IMR-90 (cell line): ENCODE measurements around the gene TMPRSS3. TPM values are rescaled to one million over a fixed set of nuclear protein-coding genes. Genes with fewer than 3 reads are reported as not detected.

Source experiments
- ATAC-seq: fragments of 200-7000 bp; cut with Tn5 transposase; 2 replicates; pipeline ENCODE4 v1.9.1; 2020; ENCODE audit warnings: low read depth, mild to moderate bottlenecking, moderate library complexity
- BruUV-seq: library from RNA; stranded (reverse); fragments of 400-500 nt; replicated peaks from 2 replicates; lab custom pipeline; 2021; lab: Mats Ljungman, UMichigan
- CTCF ChIA-PET: fragments of 300-600 bp; formaldehyde crosslinking; extraction: SDS; loops from one replicate; lab custom pipeline; 2021; ENCODE audit warnings: antibody characterized with exemption; lab: Yijun Ruan, JAX
- POLR2A ChIA-PET: fragments of 300-600 bp; sonication (Branson Sonifier 250); formaldehyde crosslinking; loops from one replicate; lab custom pipeline; 2022; ENCODE audit warnings: antibody characterized with exemption; ENCODE audit not compliant: unreplicated experiment; lab: Charles Lee
- DNase-seq: peaks from one replicate; pipeline ENCODE4 v3.0.0; 2013
- H2AFZ ChIP-seq: replicated peaks from 2 replicates; pipeline ENCODE3; 2013; ENCODE audit warnings: low read length, mild to moderate bottlenecking; ENCODE audit not compliant: poor library complexity
- H2AK5ac ChIP-seq: 2 replicates; pipeline ENCODE4 v1.6.1; 2013; ENCODE audit warnings: low read depth, low read length, inconsistent platforms
- H2AK9ac ChIP-seq: replicated peaks from 2 replicates; pipeline ENCODE3; 2013; ENCODE audit warnings: mild to moderate bottlenecking, low read depth, low read length, moderate library complexity; ENCODE audit not compliant: poor library complexity
- H2BK120ac ChIP-seq: 2 replicates; pipeline ENCODE4 v1.6.1; 2013; ENCODE audit warnings: low read depth, low read length, inconsistent platforms
- H2BK15ac ChIP-seq: 3 replicates; pipeline ENCODE4 v1.6.1; 2013; ENCODE audit warnings: low read depth, low read length, inconsistent platforms
- H2BK20ac ChIP-seq: 2 replicates; pipeline ENCODE4 v1.6.1; 2013; ENCODE audit warnings: low read depth, mild to moderate bottlenecking, inconsistent platforms, low read length, moderate library complexity
- H2BK5ac ChIP-seq: 2 replicates; pipeline ENCODE4 v1.6.1; 2013; ENCODE audit warnings: mild to moderate bottlenecking, low read depth, low read length, inconsistent platforms; ENCODE audit not compliant: poor library complexity, severe bottlenecking
- H3K14ac ChIP-seq: replicated peaks from 2 replicates; pipeline ENCODE4 v1.6.1; 2013; ENCODE audit warnings: low read depth, low read length, inconsistent platforms
- H3K18ac ChIP-seq: 2 replicates; pipeline ENCODE4 v1.6.1; 2013; ENCODE audit warnings: low read depth, low read length, control low read depth
- H3K23ac ChIP-seq: 2 replicates; pipeline ENCODE4 v1.6.1; 2013; ENCODE audit warnings: low read depth, low read length, inconsistent platforms
- H3K27ac ChIP-seq: 2 replicates; pipeline ENCODE4 v1.5.1; 2013; ENCODE audit warnings: mild to moderate bottlenecking, control low read depth, low read length; ENCODE audit not compliant: insufficient read depth
- H3K27me3 ChIP-seq: 2 replicates; pipeline ENCODE4 v1.6.1; 2013; ENCODE audit warnings: low read length; ENCODE audit not compliant: control insufficient read depth, insufficient read depth
- H3K36me3 ChIP-seq: 2 replicates; pipeline ENCODE4 v1.6.1; 2013; ENCODE audit warnings: low read length, mixed read lengths; ENCODE audit not compliant: control insufficient read depth, insufficient read depth
- H3K4ac ChIP-seq: 2 replicates; pipeline ENCODE4 v1.6.1; 2013; ENCODE audit warnings: low read depth, low read length, inconsistent platforms
- H3K4me1 ChIP-seq: 2 replicates; pipeline ENCODE4 v1.6.1; 2013; ENCODE audit warnings: low read length, mixed read lengths; ENCODE audit not compliant: control insufficient read depth, insufficient read depth
- H3K4me2 ChIP-seq: 2 replicates; pipeline ENCODE4 v1.6.1; 2013; ENCODE audit warnings: low read depth, mild to moderate bottlenecking, control low read depth, low read length, moderate library complexity
- H3K4me3 ChIP-seq: 2 replicates; pipeline ENCODE4 v1.5.1; 2013; ENCODE audit warnings: low read depth, mild to moderate bottlenecking, control low read depth, low read length, moderate library complexity; ENCODE audit not compliant: insufficient read depth
- H3K56ac ChIP-seq: 2 replicates; pipeline ENCODE4 v1.6.1; 2013; ENCODE audit warnings: low read length, inconsistent platforms; ENCODE audit not compliant: insufficient read depth; ENCODE audit errors: extremely low read depth
- H3K79me1 ChIP-seq, 2 experiments: 2 replicates each; pipeline ENCODE4 v1.6.1; 2013; ENCODE audit warnings: low read length in 2 of 2, inconsistent platforms in 1 of 2, low read depth in 1 of 2
- H3K9ac ChIP-seq: 2 replicates; pipeline ENCODE4 v1.6.1; 2013; ENCODE audit warnings: low read depth, low read length, control low read depth
- H3K9me1 ChIP-seq: 2 replicates; pipeline ENCODE4 v1.6.1; 2013; ENCODE audit warnings: low read length, inconsistent platforms; ENCODE audit not compliant: insufficient read depth
- H3K9me3 ChIP-seq: 2 replicates; pipeline ENCODE4 v1.6.1; 2013; ENCODE audit warnings: low read length; ENCODE audit not compliant: control insufficient read depth, insufficient read depth
- H4K20me1 ChIP-seq: 2 replicates; pipeline ENCODE4 v1.6.1; 2013; ENCODE audit warnings: low read length, inconsistent platforms; ENCODE audit not compliant: insufficient read depth
- H4K5ac ChIP-seq: 2 replicates; pipeline ENCODE4 v1.6.1; 2013; ENCODE audit warnings: mild to moderate bottlenecking, low read depth, low read length, control low read depth
- H4K8ac ChIP-seq, 2 experiments: 2 replicates each; pipeline ENCODE4 v1.6.1; 2013; ENCODE audit warnings: low read depth in 2 of 2, low read length in 2 of 2, control low read depth in 1 of 2, inconsistent platforms in 1 of 2
- H4K91ac ChIP-seq: 2 replicates; pipeline ENCODE4 v1.6.1; 2013; ENCODE audit warnings: low read depth, low read length, inconsistent platforms; ENCODE audit not compliant: insufficient read depth
- BHLHE40 ChIP-seq: fragments of 150-350 bp; IDR thresholded peaks from 2 replicates; pipeline ENCODE4 v1.6.1; 2016; ENCODE audit warnings: mild to moderate bottlenecking, low read depth, low read length
- CEBPB ChIP-seq: IDR thresholded peaks from 2 replicates; pipeline ENCODE4 v1.6.1; 2012; ENCODE audit warnings: low read depth, low read length, improper control_type of control experiment
- MAZ ChIP-seq: IDR thresholded peaks from 2 replicates; pipeline ENCODE4 v1.6.1; 2012; ENCODE audit warnings: low read depth, mild to moderate bottlenecking, low read length, improper control_type of control experiment, moderate library complexity, borderline replicate concordance
- MXI1 ChIP-seq: IDR thresholded peaks from 2 replicates; pipeline ENCODE4 v1.6.1; 2012; ENCODE audit warnings: low read depth, mild to moderate bottlenecking, low read length, moderate library complexity, borderline replicate concordance
- NFE2L2 ChIP-seq: fragments of 150-350 bp; IDR thresholded peaks from 2 replicates; pipeline ENCODE4 v1.6.1; 2016; ENCODE audit warnings: low read depth, mild to moderate bottlenecking, low read length
- POLR2A ChIP-seq: IDR thresholded peaks from 2 replicates; pipeline ENCODE4 v1.6.1; 2012; ENCODE audit warnings: mild to moderate bottlenecking, low read depth, low read length
- RAD21 ChIP-seq: IDR thresholded peaks from 2 replicates; pipeline ENCODE4 v1.6.1; 2012; ENCODE audit warnings: low read length, improper control_type of control experiment
- RCOR1 ChIP-seq: IDR thresholded peaks from 2 replicates; pipeline ENCODE4 v1.6.1; 2012; ENCODE audit warnings: mild to moderate bottlenecking, low read length, improper control_type of control experiment; ENCODE audit not compliant: insufficient replicate concordance
- RFX5 ChIP-seq: IDR thresholded peaks from 2 replicates; pipeline ENCODE4 v1.8.0; 2012; ENCODE audit warnings: low read depth, mild to moderate bottlenecking, low read length, moderate library complexity
- WGBS, 2 experiments: methylation state at CpG; one replicate each; pipeline versions ENCODE4 v1.1.5 to v1.1.7; 2013; ENCODE audit warnings: missing lambda C conversion rate in 2 of 2; ENCODE audit not compliant: insufficient read length in 1 of 2; ENCODE audit errors: extremely low coverage in 2 of 2; 5-methylcytosine and 5-hydroxymethylcytosine counted together
- dilution Hi-C: fragments of 300-500 bp; cut with HindIII; formaldehyde crosslinking; loops from one replicate; pipeline ENCODE4 v1.14.3; 2018; ENCODE audit warnings: low sequenced_read_pairs; ENCODE audit not compliant: unreplicated experiment
- in situ Hi-C: fragments of 300-500 bp; cut with MboI; formaldehyde crosslinking; loops from 3 replicates; pipeline ENCODE4 v1.14.3; 2019; ENCODE audit warnings: low sequenced_read_pairs, inconsistent platforms, mixed read lengths
- intact Hi-C: fragments of 100-400 bp; cut with micrococcal nuclease; formaldehyde crosslinking; loops from 2 replicates; pipeline ENCODE4 v1.10.0; 2022
- polyA plus RNA-seq, 3 experiments: library from polyadenylated mRNA; depleted of rRNA; stranded (reverse); fragments of >200 nt; gene quantifications; 2 replicates each; pipeline ENCODE4 v1.2.3, GENCODE V29; 2012; ENCODE audit warnings: low replicate concordance in 1 of 3
- total RNA-seq: library from RNA; depleted of rRNA; stranded (reverse); fragments of >200 nt; gene quantifications from 2 replicates; pipeline ENCODE4 v1.2.3, GENCODE V29; 2012
- TF ChIP-seq, protein P1 (sequence below): fragments of 150-350 bp; IDR thresholded peaks from 2 replicates; pipeline ENCODE4 v1.6.1; 2016; ENCODE audit warnings: low read depth, mild to moderate bottlenecking, low read length, moderate library complexity, borderline replicate concordance

TMPRSS3 gene
- total and polyA plus RNA-seq, 2 of the 4 experiments (the other 2 are of a cell fraction), result not detected

DNA sequence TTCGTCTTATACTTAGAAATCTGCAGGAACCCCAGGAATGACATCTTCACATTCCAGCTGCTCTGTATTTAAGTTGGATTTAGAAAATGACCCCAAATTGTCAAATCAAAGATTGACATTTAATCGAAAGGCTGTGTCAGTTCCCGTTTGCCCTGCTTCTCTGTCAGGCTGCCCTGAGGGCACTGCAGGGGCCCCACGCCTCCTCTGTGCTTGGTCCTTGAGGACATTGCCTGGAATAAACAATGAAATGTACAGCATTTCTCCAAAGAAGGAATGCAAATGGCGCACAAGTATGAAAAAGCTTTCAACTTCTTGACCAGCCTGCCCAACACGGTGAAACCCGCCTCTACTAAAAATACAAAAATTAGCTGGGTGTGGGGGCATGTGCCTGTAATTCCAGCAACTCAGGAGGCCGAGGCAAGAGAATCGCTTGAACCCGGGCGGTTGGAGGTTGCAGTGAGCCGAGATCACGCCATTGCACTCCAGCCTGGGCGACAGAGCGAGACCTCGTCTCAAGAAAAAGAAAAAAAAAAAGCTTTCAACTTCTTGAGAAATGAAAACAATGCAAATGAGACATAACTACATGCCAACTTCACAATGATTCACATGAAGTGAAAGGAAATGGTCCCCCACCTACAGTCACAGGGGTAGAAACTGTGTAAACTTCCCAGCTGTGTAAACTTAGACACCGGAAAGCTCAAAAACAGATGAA, 3.0 kb downstream of the TMPRSS3 start:
- H2AK9ac ChIP-seq, result no peak overlapping the region
- intact Hi-C loops (no loop called here), dilution Hi-C loops (no loop called here), in situ Hi-C loops (no loop called here)
- no peak overlapping the region for H3K9ac ChIP-seq
- no peaks in the 10 kb centered on the region for H3K9me3 ChIP-seq
- no peak overlapping the region for H3K23ac ChIP-seq
- POLR2A ChIA-PET, result no interaction called here
- no peaks in the 10 kb centered on the region for H4K20me1 ChIP-seq
- TF ChIP-seq MXI1, result no peak
- no peak for TF ChIP-seq RFX5
- no peak for TF ChIP-seq POLR2A
- TF ChIP-seq RCOR1, result no peak
- TF ChIP-seq, protein P1, sequence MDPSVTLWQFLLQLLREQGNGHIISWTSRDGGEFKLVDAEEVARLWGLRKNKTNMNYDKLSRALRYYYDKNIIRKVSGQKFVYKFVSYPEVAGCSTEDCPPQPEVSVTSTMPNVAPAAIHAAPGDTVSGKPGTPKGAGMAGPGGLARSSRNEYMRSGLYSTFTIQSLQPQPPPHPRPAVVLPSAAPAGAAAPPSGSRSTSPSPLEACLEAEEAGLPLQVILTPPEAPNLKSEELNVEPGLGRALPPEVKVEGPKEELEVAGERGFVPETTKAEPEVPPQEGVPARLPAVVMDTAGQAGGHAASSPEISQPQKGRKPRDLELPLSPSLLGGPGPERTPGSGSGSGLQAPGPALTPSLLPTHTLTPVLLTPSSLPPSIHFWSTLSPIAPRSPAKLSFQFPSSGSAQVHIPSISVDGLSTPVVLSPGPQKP, result no peak
- TF ChIP-seq BHLHE40, result no peak
- no peak for TF ChIP-seq RAD21
- no peak for TF ChIP-seq NFE2L2
- TF ChIP-seq CEBPB, result no peak
- no peak for TF ChIP-seq MAZ
- no peak overlapping the region for H2AFZ ChIP-seq
- no peaks in the 10 kb centered on the region for H3K36me3 ChIP-seq
- H2BK120ac ChIP-seq, result no peak overlapping the region
- H3K4me1 ChIP-seq, result no peaks in the 10 kb centered on the region
- H3K56ac ChIP-seq, result no peak overlapping the region
- CTCF ChIA-PET, result no interaction called here
- no peak overlapping the region for H3K4me2 ChIP-seq
- peaks cover 33% of the 10 kb centered on the region for H3K27me3 ChIP-seq
- no peak overlapping the region for H3K27ac ChIP-seq
- no peak for ATAC-seq
- H3K9me1 ChIP-seq, result no peaks in the 10 kb centered on the region
- H2BK5ac ChIP-seq, result no peak overlapping the region
- BruUV-seq, result no TSS peak
- no peak overlapping the region for H2BK20ac ChIP-seq
- H3K18ac ChIP-seq, result no peak overlapping the region
- H4K91ac ChIP-seq, result no peak overlapping the region
- H4K5ac ChIP-seq, result no peak overlapping the region
- H2AK5ac ChIP-seq, result no peak overlapping the region
- WGBS, 2 experiments, result 53% methylated on average over 3 of the region's 17 CpGs; no CpG with 5 or more reads in 1 of the 2 experiments
- no peak overlapping the region for H4K8ac ChIP-seq
- no peak overlapping the region for H2BK15ac ChIP-seq
- no peak overlapping the region for H3K4me3 ChIP-seq
- H3K4ac ChIP-seq, result no peak overlapping the region
- DNase-seq, result no peak
- no peaks in the 10 kb centered on the region for H3K79me1 ChIP-seq
- H3K14ac ChIP-seq, result no peak overlapping the region
